Stimulated activated effector memory CD8-positive, alpha-beta T cell treated with anti-CD3 and anti-CD28 coated beads, Interleukin-12 subunit alpha, Interleukin-12 subunit beta, amount 100 ng/mL, for 72 hours (primary cell): Measurements from ENCODE around the gene DHPS.
A peak's percentile ranks its signal among the peaks of the same experiment; 100 is the strongest.
"Not testable (repeated sequence)": the region's sequence is repeated elsewhere in the genome, so short reads cannot be mapped to it uniquely, and the experiment has no call there.

ENCODE experiments used
- ATAC-seq: fragments of 150-1000 bp; cut with Tn5 transposase; 2 replicates; pipeline ENCODE4 v1.10.0; 2021
- DNase-seq, 2 donors: peaks; one replicate each; pipeline ENCODE4 v3.0.0; 2021 to 2022; ENCODE audit warnings: low spot score in 2 of 2
- H3K27ac Mint-ChIP-seq: one replicate; pipeline ENCODE4 v1.8.0; 2022; ENCODE audit warnings: mild to moderate bottlenecking, mixed read lengths
- H3K36me3 Mint-ChIP-seq: one replicate; pipeline ENCODE4 v1.8.0; 2022; ENCODE audit warnings: mild to moderate bottlenecking, mixed read lengths
- H3K4me1 Mint-ChIP-seq: one replicate; pipeline ENCODE4 v1.8.0; 2022; ENCODE audit warnings: mixed read lengths
- H3K4me3 Mint-ChIP-seq: one replicate; pipeline ENCODE4 v1.8.0; 2022; ENCODE audit warnings: mild to moderate bottlenecking, mixed read lengths
- H3K9me3 Mint-ChIP-seq: one replicate; pipeline ENCODE4 v1.8.0; 2022; ENCODE audit warnings: mixed read lengths

Gene DHPS

GRCh38 chr19:12681074-12681987 is at the start of gene DHPS:
DHPS (minus strand) TSS chr19:12681880; CDS start chr19:12681766, 114 bp downstream.
- peak within 1 kb of the TSS; percentile 89 for H3K27ac Mint-ChIP-seq
- H3K36me3 Mint-ChIP-seq: peaks cover 78% of the 10 kb centered on the region
- peaks cover 27% of the 10 kb centered on the region for H3K4me1 Mint-ChIP-seq
- ATAC-seq (peak; percentile 85), DNase-seq (peak; percentile 66 to 93)
- peak within 1 kb of the TSS; percentile 90 for H3K4me3 Mint-ChIP-seq
- no peaks in the 10 kb centered on the region for H3K9me3 Mint-ChIP-seq

- H3K9me3 Mint-ChIP-seq: no peaks in the 10 kb centered on the region
- DNase-seq: no peak
- no peak overlapping the region for H3K27ac Mint-ChIP-seq
- peaks cover 86% of the 10 kb centered on the region for H3K36me3 Mint-ChIP-seq
- no peak for ATAC-seq
- H3K4me1 Mint-ChIP-seq: peaks cover 32% of the 10 kb centered on the region
- no peak overlapping the region for H3K4me3 Mint-ChIP-seq
Measured at GRCh38 chr19:12731337-12731736, 49.7 kb upstream of the DHPS start.

- Mint-ChIP-seq H3K27ac (no peak overlapping the region), H3K4me3 (no peak overlapping the region), H3K9me3 (no peaks in the 10 kb centered on the region), H3K4me1 (peaks cover 33% of the 10 kb centered on the region), H3K36me3 (peaks cover 89% of the 10 kb centered on the region)
- DNase-seq (no peak), ATAC-seq (no peak)
Measured at GRCh38 chr19:12730064-12730463, 48.4 kb upstream of the DHPS start.

- no peak for ATAC-seq
- H3K27ac Mint-ChIP-seq: peak overlapping the region; percentile 43
- peaks cover 40% of the 10 kb centered on the region for H3K4me1 Mint-ChIP-seq
- peaks cover 86% of the 10 kb centered on the region for H3K36me3 Mint-ChIP-seq
- H3K9me3 Mint-ChIP-seq: no peaks in the 10 kb centered on the region
- no peak overlapping the region for H3K4me3 Mint-ChIP-seq
- DNase-seq: no peak
Measured at GRCh38 chr19:12727745-12728433, 46.2 kb upstream of the DHPS start.

GRCh38 chr19:12726988-12727316 is 45.3 kb upstream of the DHPS start:
- no peaks in the 10 kb centered on the region for H3K9me3 Mint-ChIP-seq
- H3K4me3 Mint-ChIP-seq: no peak overlapping the region
- ATAC-seq (no peak), DNase-seq (no peak)
- H3K4me1 Mint-ChIP-seq: peaks cover 35% of the 10 kb centered on the region
- H3K36me3 Mint-ChIP-seq: peaks cover 86% of the 10 kb centered on the region
- peak overlapping the region; percentile 43 for H3K27ac Mint-ChIP-seq

GRCh38 chr19:12725612-12726011 is 43.9 kb upstream of the DHPS start:
- H3K27ac Mint-ChIP-seq, DNase-seq, H3K9me3 Mint-ChIP-seq, ATAC-seq, H3K4me3 Mint-ChIP-seq: not testable (repeated sequence)
- peaks cover 44% of the 10 kb centered on the region for H3K4me1 Mint-ChIP-seq
- H3K36me3 Mint-ChIP-seq: peaks cover 85% of the 10 kb centered on the region

GRCh38 chr19:12723641-12724426 is 42.2 kb upstream of the DHPS start, which contains the start of gene TNPO2:
TNPO2 (minus strand) TSS chr19:12723932; CDS start chr19:12720977, 2,955 bp downstream.
- ATAC-seq: peak; percentile 60
- Mint-ChIP-seq H3K4me1 (peaks cover 44% of the 10 kb centered on the region), H3K4me3 (peak within 1 kb of the TSS; percentile 83), H3K9me3 (no peaks in the 10 kb centered on the region), H3K27ac (peak within 1 kb of the TSS; percentile 97), H3K36me3 (peaks cover 81% of the 10 kb centered on the region)
- DNase-seq: peak; percentile 52 to 86

GRCh38 chr19:12723381-12723640 is 41.6 kb upstream of the DHPS start:
- DNase-seq (peak in 1 of 2 donors; percentile 58), ATAC-seq (no peak)
- H3K27ac Mint-ChIP-seq: peak overlapping the region; percentile 97
- peaks cover 81% of the 10 kb centered on the region for H3K36me3 Mint-ChIP-seq
- peaks cover 49% of the 10 kb centered on the region for H3K4me1 Mint-ChIP-seq
- peak overlapping the region; percentile 83 for H3K4me3 Mint-ChIP-seq
- H3K9me3 Mint-ChIP-seq: no peaks in the 10 kb centered on the region

GRCh38 chr19:12722566-12723380 is 41.1 kb upstream of the DHPS start:
- peak; percentile 93 for ATAC-seq
- Mint-ChIP-seq H3K4me3 (peak overlapping the region; percentile 83), H3K4me1 (peaks cover 49% of the 10 kb centered on the region), H3K27ac (peak overlapping the region; percentile 97), H3K36me3 (peaks cover 81% of the 10 kb centered on the region), H3K9me3 (no peaks in the 10 kb centered on the region)
- DNase-seq: peak; percentile 81 to 95

GRCh38 chr19:12721656-12722565 is 40.2 kb upstream of the DHPS start:
- Mint-ChIP-seq H3K4me3 (peak overlapping the region; percentile 83), H3K9me3 (no peaks in the 10 kb centered on the region), H3K27ac (peak overlapping the region; percentile 97), H3K4me1 (peaks cover 49% of the 10 kb centered on the region), H3K36me3 (peaks cover 81% of the 10 kb centered on the region)
- DNase-seq (peak in 1 of 2 donors; percentile 77), ATAC-seq (peak; percentile 50)

- H3K27ac Mint-ChIP-seq: peak overlapping the region; percentile 97
- ATAC-seq: no peak
- peaks cover 44% of the 10 kb centered on the region for H3K4me1 Mint-ChIP-seq
- no peak for DNase-seq
- peak overlapping the region; percentile 83 for H3K4me3 Mint-ChIP-seq
- H3K36me3 Mint-ChIP-seq: peaks cover 81% of the 10 kb centered on the region
- H3K9me3 Mint-ChIP-seq: no peaks in the 10 kb centered on the region
Measured at GRCh38 chr19:12720851-12721655, 39.4 kb upstream of the DHPS start.

GRCh38 chr19:12720296-12720695 is 38.6 kb upstream of the DHPS start:
- Mint-ChIP-seq H3K36me3 (peaks cover 87% of the 10 kb centered on the region), H3K9me3 (no peaks in the 10 kb centered on the region), H3K27ac (peak overlapping the region; percentile 97), H3K4me1 (peaks cover 44% of the 10 kb centered on the region), H3K4me3 (peak overlapping the region; percentile 83)
- no peak for ATAC-seq
- no peak for DNase-seq

GRCh38 chr19:12715929-12716328 is 34.2 kb upstream of the DHPS start:
- no peak overlapping the region for H3K27ac Mint-ChIP-seq
- peaks cover 97% of the 10 kb centered on the region for H3K36me3 Mint-ChIP-seq

More at GRCh38 chr19:12715929-12716328, 34.2 kb upstream of the DHPS start:
- Mint-ChIP-seq H3K9me3 (no peaks in the 10 kb centered on the region), H3K4me3 (no peak overlapping the region), H3K4me1 (peaks cover 16% of the 10 kb centered on the region)
- ATAC-seq (no peak), DNase-seq (no peak)
